H1 (cell line): ENCODE measurements around the gene BCL2. TPM values are rescaled to one million over a fixed set of nuclear protein-coding genes. Genes with fewer than 3 reads are reported as not detected.

Experiments
- CTCF ChIA-PET: fragments of 300-600 bp; sonication (Branson Sonifier 250); formaldehyde crosslinking; loops from one replicate; lab custom pipeline; 2021; ENCODE audit not compliant: partially characterized antibody; lab: Charles Lee
- POLR2A ChIA-PET: fragments of 300-600 bp; sonication (Branson Sonifier 250); formaldehyde crosslinking; loops from one replicate; lab custom pipeline; 2021; ENCODE audit warnings: inconsistent platforms; ENCODE audit not compliant: partially characterized antibody; lab: Charles Lee
- DNase-seq, 2 experiments: peaks; one replicate each; pipeline versions ENCODE4 v3.0.0 to v3.0.0-alpha.2; 2010 to 2022; ENCODE audit warnings: low spot score in 2 of 2, low read depth in 1 of 2, mixed read lengths in 1 of 2
- FAIRE-seq: peaks from 2 replicates; lab custom pipeline; 2011; peaks lifted over from hg19 to GRCh38; lab: Jason Lieb, UNC
- H2AFZ ChIP-seq: 2 replicates; pipeline ENCODE4 v1.8.1; 2012; ENCODE audit warnings: low read length, inconsistent platforms
- H2AK5ac ChIP-seq: 2 replicates; pipeline ENCODE4 v1.6.1; 2013; ENCODE audit warnings: low read depth, low read length
- H2BK120ac ChIP-seq: replicated peaks from 2 replicates; pipeline ENCODE3; 2013; ENCODE audit warnings: low read depth, low read length, inconsistent platforms
- H2BK12ac ChIP-seq: 2 replicates; pipeline ENCODE4 v1.6.1; 2013; ENCODE audit warnings: low read depth, low read length
- H2BK15ac ChIP-seq: 2 replicates; pipeline ENCODE4 v1.6.1; 2013; ENCODE audit warnings: low read length
- H2BK20ac ChIP-seq: 2 replicates; pipeline ENCODE4 v1.6.1; 2013; ENCODE audit warnings: low read length
- H2BK5ac ChIP-seq: 2 replicates; pipeline ENCODE4 v1.6.1; 2013; ENCODE audit warnings: low read depth, low read length
- H3K14ac ChIP-seq: 2 replicates; pipeline ENCODE4 v1.6.1; 2013; ENCODE audit warnings: inconsistent platforms; ENCODE audit not compliant: insufficient read length
- H3K18ac ChIP-seq: 2 replicates; pipeline ENCODE4 v1.6.1; 2013; ENCODE audit warnings: low read length; ENCODE audit errors: extremely low read depth
- H3K23ac ChIP-seq: 2 replicates; pipeline ENCODE4 v1.6.1; 2013; ENCODE audit warnings: inconsistent platforms; ENCODE audit not compliant: insufficient read length
- H3K23me2 ChIP-seq: 2 replicates; pipeline ENCODE4 v1.6.1; 2013; ENCODE audit warnings: low read depth, low read length
- H3K27ac ChIP-seq: 2 replicates; pipeline ENCODE4 v1.6.1; 2011; ENCODE audit warnings: low read depth, low read length, inconsistent platforms
- H3K27me3 ChIP-seq, 4 experiments: replicated peaks in 1 of 4; 1 replicate in 1 of 4; 2 replicates in 3 of 4; pipeline versions ENCODE4 v1.6.1 to v1.8.1; 2011 to 2013; ENCODE audit warnings: low read length in 3 of 4, mild to moderate bottlenecking in 3 of 4, inconsistent platforms in 2 of 4, mixed read lengths in 2 of 4, moderate library complexity in 1 of 4; ENCODE audit not compliant: control insufficient read depth in 3 of 4, insufficient read depth in 3 of 4; ENCODE audit errors: extremely low read depth in 1 of 4
- H3K36me3 ChIP-seq, 4 experiments: 2 replicates each; pipeline versions ENCODE4 v1.6.1 to v1.8.1; 2011 to 2013; ENCODE audit warnings: mild to moderate bottlenecking in 4 of 4, low read length in 3 of 4, moderate library complexity in 2 of 4, control low read depth in 1 of 4, inconsistent platforms in 1 of 4; ENCODE audit not compliant: insufficient read depth in 4 of 4, control insufficient read depth in 2 of 4
- H3K4ac ChIP-seq: replicated peaks from 2 replicates; pipeline ENCODE3; 2013; ENCODE audit warnings: low read length, low read depth, mixed read lengths, inconsistent platforms; ENCODE audit not compliant: insufficient read length
- H3K4me1 ChIP-seq, 4 experiments: replicated peaks in 1 of 4; 1 replicate in 1 of 4; 2 replicates in 3 of 4; pipeline versions ENCODE4 v1.6.1 to v1.8.1; 2011 to 2013; ENCODE audit warnings: low read length in 3 of 4, inconsistent platforms in 2 of 4, mixed read lengths in 1 of 4; ENCODE audit not compliant: insufficient read depth in 4 of 4, control insufficient read depth in 3 of 4
- H3K4me2 ChIP-seq, 2 experiments: 2 replicates each; pipeline versions ENCODE4 v1.6.1 to v1.8.1; 2011 to 2013; ENCODE audit warnings: low read depth in 2 of 2, low read length in 2 of 2, control low read depth in 1 of 2, inconsistent platforms in 1 of 2, mild to moderate bottlenecking in 1 of 2; ENCODE audit not compliant: insufficient read depth in 1 of 2
- H3K4me3 ChIP-seq, 4 experiments: fragments of 200-600, 300-600 bp in 1 of 4; sonication (generic), shearing (Covaris generic), sonication (Bioruptor Twin) in 1 of 4; 2 replicates each; pipeline versions ENCODE4 v1.5.1 to v1.8.1; 2011 to 2016; ENCODE audit warnings: low read length in 4 of 4, low read depth in 3 of 4, control low read depth in 2 of 4, inconsistent platforms in 2 of 4, mild to moderate bottlenecking in 2 of 4, mixed read lengths in 1 of 4, moderate library complexity in 1 of 4; ENCODE audit not compliant: insufficient read depth in 2 of 4; ENCODE audit errors: extremely low read depth in 1 of 4
- H3K56ac ChIP-seq: replicated peaks from 2 replicates; pipeline ENCODE3; 2013; ENCODE audit warnings: low read depth, mild to moderate bottlenecking, mixed read lengths, low read length, inconsistent platforms; ENCODE audit not compliant: insufficient read length
- H3K79me1 ChIP-seq: 2 replicates; pipeline ENCODE4 v1.6.1; 2013; ENCODE audit warnings: low read depth, low read length, control low read depth
- H3K79me2 ChIP-seq, 2 experiments: 2 replicates each; pipeline versions ENCODE4 v1.6.1 to v1.8.1; 2012 to 2013; ENCODE audit warnings: low read length in 2 of 2, mild to moderate bottlenecking in 2 of 2, inconsistent platforms in 1 of 2; ENCODE audit not compliant: insufficient read depth in 2 of 2, control insufficient read depth in 1 of 2
- H3K9ac ChIP-seq, 4 experiments: replicated peaks in 1 of 4; 1 replicate in 1 of 4; 2 replicates in 3 of 4; pipeline versions ENCODE4 v1.6.1 to v1.8.1; 2011 to 2013; ENCODE audit warnings: low read depth in 3 of 4, low read length in 3 of 4, control low read depth in 2 of 4, mild to moderate bottlenecking in 2 of 4, moderate library complexity in 2 of 4, inconsistent platforms in 1 of 4; ENCODE audit errors: extremely low read depth in 1 of 4
- H3K9me3 ChIP-seq, 2 experiments: 2 replicates each; pipeline versions ENCODE4 v1.6.1 to v1.8.1; 2012 to 2013; ENCODE audit warnings: mild to moderate bottlenecking in 2 of 2, moderate library complexity in 2 of 2, control low read depth in 1 of 2, inconsistent platforms in 1 of 2, low read depth in 1 of 2, low read length in 1 of 2, mixed read lengths in 1 of 2; ENCODE audit not compliant: insufficient read depth in 2 of 2
- H4K20me1 ChIP-seq, 2 experiments: replicated peaks in 1 of 2; 2 replicates each; pipeline versions ENCODE3 to v1.8.1; 2011 to 2013; ENCODE audit warnings: inconsistent platforms in 2 of 2, low read length in 2 of 2, mild to moderate bottlenecking in 1 of 2; ENCODE audit not compliant: insufficient read depth in 2 of 2, control insufficient read depth in 1 of 2
- H4K5ac ChIP-seq: 2 replicates; pipeline ENCODE4 v1.6.1; 2013; ENCODE audit warnings: low read length, low read depth, mixed read lengths, inconsistent platforms; ENCODE audit not compliant: insufficient read length
- H4K8ac ChIP-seq: 2 replicates; pipeline ENCODE4 v1.8.0; 2013; ENCODE audit warnings: mild to moderate bottlenecking, moderate library complexity, low read length, inconsistent platforms; ENCODE audit not compliant: insufficient read depth; ENCODE audit errors: extremely low read depth
- H4K91ac ChIP-seq: replicated peaks from 2 replicates; pipeline ENCODE3; 2013; ENCODE audit warnings: low read length, mixed read lengths, inconsistent platforms; ENCODE audit not compliant: insufficient read length
- BACH1 ChIP-seq: IDR thresholded peaks from 2 replicates; pipeline ENCODE4 v1.6.1; 2012; ENCODE audit warnings: low read length, improper control_type of control experiment
- CHD1 ChIP-seq: IDR thresholded peaks from 2 replicates; pipeline ENCODE4 v1.6.1; 2012; ENCODE audit warnings: low read depth, low read length, improper control_type of control experiment
- HDAC2 ChIP-seq, 2 experiments: fragments of 300-600 bp in 1 of 2; sonication (generic) in 1 of 2; IDR thresholded peaks; 2 replicates each; pipeline ENCODE4 v1.6.1; 2011 to 2012; ENCODE audit warnings: low read depth in 2 of 2, low read length in 2 of 2, mild to moderate bottlenecking in 2 of 2, moderate library complexity in 2 of 2, borderline replicate concordance in 1 of 2, inconsistent platforms in 1 of 2
- PHF8 ChIP-seq: fragments of 200-600 bp; sonication (generic); conservative IDR thresholded peaks from 2 replicates; pipeline ENCODE4 v1.7.1; 2012; ENCODE audit warnings: low read depth, mild to moderate bottlenecking, inconsistent platforms, low read length, moderate library complexity
- POU5F1 ChIP-seq: IDR thresholded peaks from 2 replicates; pipeline ENCODE4 v1.6.1; 2011; ENCODE audit warnings: low read depth, mild to moderate bottlenecking, low read length, moderate library complexity
- RNF2 ChIP-seq: fragments of 200-900, 300-1000 bp; sonication (generic); IDR thresholded peaks from 2 replicates; pipeline ENCODE4 v1.7.1; 2016; ENCODE audit warnings: borderline replicate concordance, low read depth, mild to moderate bottlenecking, antibody characterized with exemption, low read length; ENCODE audit not compliant: poor library complexity, severe bottlenecking; ENCODE audit errors: missing control alignments
- SIX5 ChIP-seq: IDR thresholded peaks from 2 replicates; pipeline ENCODE4 v1.6.1; 2011; ENCODE audit warnings: mild to moderate bottlenecking, low read depth, low read length
- SP1 ChIP-seq: IDR thresholded peaks from 2 replicates; pipeline ENCODE4 v1.6.1; 2011; ENCODE audit warnings: low read depth, low read length
- TBP ChIP-seq: IDR thresholded peaks from 2 replicates; pipeline ENCODE4 v1.6.1; 2011; ENCODE audit warnings: low read depth, low read length, improper control_type of control experiment
- WGBS, 2 experiments: shearing (Covaris generic) in 1 of 2; methylation state at CpG; one replicate each; pipeline versions ENCODE4 v1.1.6 to v1.1.7; 2013 to 2015; ENCODE audit warnings: low lambda C conversion rate in 2 of 2, mixed read lengths in 2 of 2, inconsistent platforms in 1 of 2, low coverage in 1 of 2, missing lambda C conversion rate in 1 of 2; ENCODE audit not compliant: insufficient replicate concordance in 2 of 2, insufficient coverage in 1 of 2, insufficient read length in 1 of 2; ENCODE audit errors: extremely low coverage in 1 of 2, missing lambda C conversion rate in 1 of 2; 5-methylcytosine and 5-hydroxymethylcytosine counted together
- polyA plus RNA-seq, 7 experiments: library from polyadenylated mRNA; depleted of rRNA in 3 of 7; stranded (reverse) in 5 of 7; unstranded in 2 of 7; fragments of >200 nt in 5 of 7; fragments of 200-250 nt in 2 of 7; gene quantifications; 1 replicate in 5 of 7; 2 replicates in 1 of 7; 4 replicates in 1 of 7; pipeline versions ENCODE4 v1.2.1 to v1.2.3, GENCODE V29; 2011 to 2013; ENCODE audit warnings: missing spikeins in 2 of 7, mixed read lengths in 2 of 7
- total RNA-seq: library from RNA; stranded (reverse); fragmentation: NEBNext Ultra II Directional; extraction: Animal tissue kit (Norgen Biotek cat#: 25700); gene quantifications from 2 replicates; pipeline ENCODE4 v1.2.1, GENCODE V29; 2021
- TF ChIP-seq, protein P1 (sequence below): IDR thresholded peaks from 2 replicates; pipeline ENCODE4 v1.6.1; 2011; ENCODE audit warnings: low read depth, mild to moderate bottlenecking, low read length; ENCODE audit not compliant: insufficient read depth
- TF ChIP-seq, protein P2 (sequence below): IDR thresholded peaks from 2 replicates; pipeline ENCODE4 v1.6.1; 2012; ENCODE audit warnings: inconsistent platforms

The BCL2 gene
- total and polyA plus RNA-seq, 2 of the 8 experiments (the other 6 are each of a cell fraction or from before 2014, with no cell fraction given) = 0.59 to 4.5 TPM

DNA sequence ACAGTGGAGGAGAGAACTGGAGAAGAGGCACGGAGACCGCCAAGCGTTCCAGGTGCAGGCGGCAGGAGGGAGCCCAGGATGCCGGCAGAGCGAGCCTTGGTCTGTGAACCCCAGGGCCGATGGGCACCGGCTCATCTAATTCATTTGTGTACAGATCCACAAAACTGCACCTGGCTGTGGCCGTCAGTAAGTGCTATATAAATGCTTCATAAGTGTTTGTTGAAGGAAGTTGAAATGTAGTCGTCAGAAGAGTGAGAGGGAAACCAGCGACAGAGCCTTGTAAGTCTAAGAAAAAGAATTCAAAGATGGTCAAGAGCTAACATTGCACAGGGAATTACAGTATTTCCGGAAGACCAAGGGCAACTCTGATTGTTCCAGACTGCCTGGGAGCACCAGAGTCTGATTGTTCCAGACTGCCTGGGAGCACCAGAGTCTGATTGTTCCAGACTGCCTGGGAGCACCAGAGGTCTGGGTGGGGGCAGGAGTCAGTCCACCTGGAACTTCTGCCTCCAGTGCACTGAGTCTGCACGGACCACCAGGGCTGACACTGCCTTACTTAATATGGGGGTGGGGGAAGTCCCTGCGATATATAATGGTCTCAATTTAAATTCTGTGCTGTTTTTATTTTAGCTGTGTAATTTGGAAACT is 112.3 kb downstream of the BCL2 start:
- Histone ChIP-seq H3K27ac (no peak overlapping the region), H3K9me3 (no peaks in the 10 kb centered on the region), H2AFZ (no peak overlapping the region), H2BK20ac (no peak overlapping the region), H4K8ac (no peak overlapping the region; the same call in 1 of the 2 replicates), H3K79me2 (no peaks in the 10 kb centered on the region), H4K20me1 (no peaks in the 10 kb centered on the region), H3K23me2 (no peaks in the 10 kb centered on the region), H2BK12ac (no peak overlapping the region), H3K56ac (no peak overlapping the region), H3K4ac (no peak overlapping the region), H3K9ac (no peak overlapping the region), H3K4me1 (no peaks in the 10 kb centered on the region), H3K4me2 (no peak overlapping the region), H2BK120ac (no peak overlapping the region), H3K27me3 (no peaks in the 10 kb centered on the region), H4K5ac (no peak overlapping the region), H4K91ac (no peak overlapping the region), H2BK5ac (no peak overlapping the region), H3K79me1 (no peaks in the 10 kb centered on the region), H3K14ac (no peak overlapping the region), H2BK15ac (no peak overlapping the region), H3K36me3 (no peaks in the 10 kb centered on the region), H2AK5ac (no peak overlapping the region), H3K18ac (no peak overlapping the region), H3K4me3 (no peak overlapping the region), H3K23ac (no peak overlapping the region)
- ChIA-PET POLR2A (no interaction called here), CTCF (interaction anchor here (0.7 to 2.0 kb wide), 2 partner anchors 11 to 22 kb away, joined by 3 to 4 read pairs; no protein-coding TSS in a partner anchor)
- no peak for DNase-seq
- WGBS, 2 experiments = 93% methylated on average over 13 of the region's 14 CpGs; no CpG with 5 or more reads in 1 of the 2 experiments
- FAIRE-seq = no peak
- TF ChIP-seq SP1 (no peak), TBP (no peak), HDAC2 (IDR thresholded peaks at IDR 0.05; ENCODE audit: borderline replicate concordance in 1 of 2, low read depth in 2 of 2, low read length in 2 of 2) (no peak), SIX5 (no peak), PHF8 (no peak), POU5F1 (no peak), BACH1 (no peak), RNF2 (no peak), CHD1 (no peak)
- TF ChIP-seq, protein P1, sequence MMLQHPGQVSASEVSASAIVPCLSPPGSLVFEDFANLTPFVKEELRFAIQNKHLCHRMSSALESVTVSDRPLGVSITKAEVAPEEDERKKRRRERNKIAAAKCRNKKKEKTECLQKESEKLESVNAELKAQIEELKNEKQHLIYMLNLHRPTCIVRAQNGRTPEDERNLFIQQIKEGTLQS = no peak
- TF ChIP-seq, protein P2, sequence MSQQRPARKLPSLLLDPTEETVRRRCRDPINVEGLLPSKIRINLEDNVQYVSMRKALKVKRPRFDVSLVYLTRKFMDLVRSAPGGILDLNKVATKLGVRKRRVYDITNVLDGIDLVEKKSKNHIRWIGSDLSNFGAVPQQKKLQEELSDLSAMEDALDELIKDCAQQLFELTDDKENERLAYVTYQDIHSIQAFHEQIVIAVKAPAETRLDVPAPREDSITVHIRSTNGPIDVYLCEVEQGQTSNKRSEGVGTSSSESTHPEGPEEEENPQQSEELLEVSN = no peak
